ENCODE measurements around the gene DNM3. TPM values are rescaled to one million over a fixed set of nuclear protein-coding genes. Genes with fewer than 3 reads are reported as not detected.

The DNM3 gene
- total RNA-seq, 3 donors from 2014 or later (not counting 1 experiment from before 2014, with no cell fraction given): 2.5 to 3.3 (median 2.8) TPM

DNA sequence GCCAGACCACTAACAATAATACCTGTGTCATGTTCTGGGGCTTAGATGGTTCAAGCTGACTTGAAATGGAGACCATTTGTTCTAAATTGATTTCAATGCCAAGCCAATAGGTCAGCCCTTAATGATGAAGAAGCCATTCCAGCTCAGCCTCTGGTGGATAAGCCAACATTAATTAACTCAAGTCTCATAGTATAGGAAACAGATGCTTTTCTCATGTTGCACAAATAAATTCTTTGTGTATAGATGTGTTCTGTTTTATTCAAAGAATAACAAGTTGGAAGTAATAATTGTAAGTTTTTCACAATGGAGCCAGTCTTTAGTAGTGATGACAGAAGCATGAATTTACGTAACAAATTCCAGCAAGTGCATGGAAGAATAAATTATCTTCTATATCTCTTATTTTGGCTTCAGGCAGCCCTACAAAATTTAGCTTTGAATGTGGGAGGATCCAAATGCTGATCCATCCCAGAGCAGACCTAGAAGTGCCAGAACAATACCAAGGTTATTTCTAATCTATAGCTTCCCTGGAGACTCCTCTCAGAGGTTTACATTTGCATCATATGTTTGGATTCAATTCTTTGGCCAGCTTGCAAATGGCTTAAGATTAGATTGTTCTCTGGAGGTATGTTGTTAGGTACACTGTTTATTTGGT is 536.9 kb downstream of the DNM3 start:
- Histone ChIP-seq H3K4me3 (ENCODE audit: low read length) (no peak overlapping the region), H3K9me3 (ENCODE audit: control insufficient read depth, insufficient read depth, low read length) (no peaks in the 10 kb centered on the region), H3K27ac (ENCODE audit: low read length) (no peak overlapping the region), H3K36me3 (ENCODE audit: control insufficient read depth, insufficient read depth, low read length) (no peaks in the 10 kb centered on the region), H3K27me3 (ENCODE audit: control insufficient read depth, insufficient read depth, low read length) (no peaks in the 10 kb centered on the region), H3K4me1 (ENCODE audit: control insufficient read depth, insufficient read depth, low read length) (no peaks in the 10 kb centered on the region)
- Mint-ChIP-seq H3K27ac (no peak overlapping the region), H3K36me3 (no peaks in the 10 kb centered on the region), H3K27me3 (ENCODE audit: low read depth in 2 of 2) (no peaks in the 10 kb centered on the region), H3K9me3 (no peaks in the 10 kb centered on the region), H3K4me3 (no peak overlapping the region), H3K4me1 (peaks cover 27 to 35% of the 10 kb centered on the region in 2 donors)
- WGBS (ENCODE audit: insufficient coverage): no CpG with 5 or more reads among the region's 1 CpG
- no peak for ATAC-seq
- no peak for DNase-seq
- TF ChIP-seq CTCF (IDR thresholded peaks at IDR 0.05): no peak
- intact Hi-C loops (cut with micrococcal nuclease): no loop called here

GRCh38 chr1:172380441-172381244 is 539.3 kb downstream of the DNM3 start:
- peak overlapping the region; percentile 87 for H3K27ac ChIP-seq (ENCODE audit: low read length)
- no peaks in the 10 kb centered on the region for H3K9me3 Mint-ChIP-seq
- H3K9me3 ChIP-seq (ENCODE audit: control insufficient read depth, insufficient read depth, low read length): no peaks in the 10 kb centered on the region
- DNase-seq: peak in 1 of 2 donors; percentile 79
- H3K27me3 Mint-ChIP-seq (ENCODE audit: low read depth in 2 of 2): no peaks in the 10 kb centered on the region
- H3K4me3 Mint-ChIP-seq: peak overlapping the region; percentile 72
- no peaks in the 10 kb centered on the region for H3K4me1 ChIP-seq (ENCODE audit: control insufficient read depth, insufficient read depth, low read length)
- H3K27me3 ChIP-seq (ENCODE audit: control insufficient read depth, insufficient read depth, low read length): no peaks in the 10 kb centered on the region
- H3K4me1 Mint-ChIP-seq: peaks cover 27 to 31% of the 10 kb centered on the region in 2 donors
- H3K27ac Mint-ChIP-seq: peak overlapping the region; percentile 90 to 91
- H3K36me3 ChIP-seq (ENCODE audit: control insufficient read depth, insufficient read depth, low read length): no peaks in the 10 kb centered on the region
- intact Hi-C loops (cut with micrococcal nuclease): loop anchor here (1.0 to 5.0 kb wide), 3 partner anchors 14 to 38 kb away; no protein-coding TSS in a partner anchor
- WGBS (ENCODE audit: insufficient coverage): 50% methylated on average over 2 of the region's 6 CpGs
- no peaks in the 10 kb centered on the region for H3K36me3 Mint-ChIP-seq
- peak; percentile 94 to 95 (median 95) for ATAC-seq
- TF ChIP-seq CTCF (IDR thresholded peaks at IDR 0.05): no peak
- no peak overlapping the region for H3K4me3 ChIP-seq (ENCODE audit: low read length)

- Mint-ChIP-seq H3K36me3 (no peaks in the 10 kb centered on the region), H3K27me3 (ENCODE audit: low read depth in 2 of 2) (no peaks in the 10 kb centered on the region), H3K27ac (peak overlapping the region; percentile 90 to 91), H3K9me3 (no peaks in the 10 kb centered on the region), H3K4me1 (peaks cover 22 to 27% of the 10 kb centered on the region in 2 donors), H3K4me3 (peak overlapping the region; percentile 28)
- ATAC-seq: no peak
- H3K36me3 ChIP-seq (ENCODE audit: control insufficient read depth, insufficient read depth, low read length): no peaks in the 10 kb centered on the region
- WGBS (ENCODE audit: insufficient coverage): 96% methylated on average over 2 of the region's 2 CpGs
- H3K9me3 ChIP-seq (ENCODE audit: control insufficient read depth, insufficient read depth, low read length): no peaks in the 10 kb centered on the region
- intact Hi-C loops (cut with micrococcal nuclease): loop anchor here (1.0 to 5.0 kb wide), 3 partner anchors 13 to 40 kb away; no protein-coding TSS in a partner anchor
- DNase-seq: no peak
- H3K27ac ChIP-seq (ENCODE audit: low read length): no peak overlapping the region
- no peaks in the 10 kb centered on the region for H3K27me3 ChIP-seq (ENCODE audit: control insufficient read depth, insufficient read depth, low read length)
- H3K4me3 ChIP-seq (ENCODE audit: low read length): no peak overlapping the region
- no peaks in the 10 kb centered on the region for H3K4me1 ChIP-seq (ENCODE audit: control insufficient read depth, insufficient read depth, low read length)
- no peak for TF ChIP-seq CTCF (IDR thresholded peaks at IDR 0.05)
These were observed 540.6 kb downstream of the DNM3 start for GRCh38 chr1:172381946-172382345.
